Hepatocyte (in vitro differentiated cells): ENCODE measurements around the gene RAB3A. TPM values are rescaled to one million over a fixed set of nuclear protein-coding genes. Genes with fewer than 3 reads are reported as not detected.

ENCODE experiments used
- DNase-seq: peaks from one replicate; pipeline ENCODE4 v3.0.0-alpha.2; 2016; ENCODE audit warnings: low spot score
- H2AFZ ChIP-seq: fragments of 200-600 bp; sonication (generic); 2 replicates; pipeline ENCODE4 v1.6.0; 2016; ENCODE audit warnings: antibody characterized with exemption, mild to moderate bottlenecking
- H3K27ac ChIP-seq: fragments of 200-600 bp; sonication (generic); 2 replicates; pipeline ENCODE4 v1.5.1; 2016; ENCODE audit warnings: mild to moderate bottlenecking
- H3K27me3 ChIP-seq: fragments of 200-600 bp; sonication (generic); 2 replicates; pipeline ENCODE4 v1.6.1; 2016
- H3K36me3 ChIP-seq: fragments of 200-600 bp; sonication (generic); replicated peaks from 2 replicates; pipeline ENCODE4 v1.5.1; 2016; ENCODE audit warnings: low read depth; ENCODE audit not compliant: insufficient read depth
- H3K4me1 ChIP-seq: fragments of 200-600 bp; sonication (generic); 2 replicates; pipeline ENCODE4 v1.5.1; 2016; ENCODE audit warnings: mild to moderate bottlenecking, moderate library complexity; ENCODE audit not compliant: insufficient read depth
- H3K4me2 ChIP-seq: fragments of 200-600 bp; sonication (generic); 2 replicates; pipeline ENCODE4 v1.6.0; 2016
- H3K4me3 ChIP-seq: fragments of 200-600 bp; sonication (generic); 2 replicates; pipeline ENCODE4 v1.5.1; 2016; ENCODE audit warnings: mild to moderate bottlenecking
- H3K79me2 ChIP-seq: fragments of 200-600 bp; sonication (generic); 2 replicates; pipeline ENCODE4 v1.6.0; 2017; ENCODE audit warnings: mild to moderate bottlenecking
- H3K9me2 ChIP-seq: fragments of 200-600 bp; sonication (generic); replicated peaks from 2 replicates; pipeline ENCODE4 v1.6.0; 2017; ENCODE audit warnings: mild to moderate bottlenecking; ENCODE audit not compliant: insufficient read depth
- H3K9me3 ChIP-seq: fragments of 200-600 bp; sonication (generic); 2 replicates; pipeline ENCODE4 v1.5.1; 2016; ENCODE audit warnings: low read depth, mild to moderate bottlenecking
- H4K20me1 ChIP-seq: fragments of 200-600 bp; sonication (generic); 2 replicates; pipeline ENCODE4 v1.6.0; 2016; ENCODE audit warnings: mild to moderate bottlenecking; ENCODE audit not compliant: insufficient read depth, poor library complexity, severe bottlenecking
- EZH2 ChIP-seq: fragments of 200-600 bp; sonication (generic); IDR thresholded peaks from 2 replicates; pipeline ENCODE4 v1.6.1; 2016; ENCODE audit warnings: antibody characterized with exemption, mild to moderate bottlenecking, borderline replicate concordance
- EZH2phosphoT487 ChIP-seq: fragments of 200-600 bp; sonication (generic); IDR thresholded peaks from one replicate; pipeline ENCODE4 v1.6.1; 2018; ENCODE audit warnings: antibody characterized with exemption, mild to moderate bottlenecking, low read depth, moderate library complexity; ENCODE audit not compliant: unreplicated experiment, severe bottlenecking
- WGBS: methylation state at CpG from one replicate; pipeline ENCODE4 v1.1.6; 2016; ENCODE audit warnings: low lambda C conversion rate; ENCODE audit errors: missing lambda C conversion rate; 5-methylcytosine and 5-hydroxymethylcytosine counted together
- polyA plus RNA-seq: library from polyadenylated mRNA; unstranded; fragments of >200 nt; fragmentation: Nextera tagmentation; extraction: Ambion mirVana; gene quantifications from 2 replicates; pipeline ENCODE4 v1.2.1, GENCODE V29; 2016
- total RNA-seq: library from RNA; depleted of rRNA; stranded (reverse); fragments of >200 nt; gene quantifications from 2 replicates; pipeline ENCODE4 v1.2.3, GENCODE V29; 2014
- TF ChIP-seq, protein P1 (sequence below): fragments of 200-600 bp; sonication (generic); IDR thresholded peaks from 2 replicates; pipeline ENCODE4 v1.5.1; 2016; ENCODE audit warnings: antibody characterized with exemption, mild to moderate bottlenecking; ENCODE audit not compliant: poor library complexity

RAB3A gene
- total and polyA plus RNA-seq, 2 experiments from 2014 or later = 2.2 to 2.6 TPM

GRCh38 chr19:18161636-18162002 lies 42.2 kb downstream of the RAB3A start:
- Histone ChIP-seq H3K36me3 (no peaks in the 10 kb centered on the region), H3K27me3 (no peaks in the 10 kb centered on the region), H3K79me2 (peaks cover 16% of the 10 kb centered on the region), H3K27ac (no peak overlapping the region), H3K9me2 (no peaks in the 10 kb centered on the region), H3K4me1 (peaks cover 14% of the 10 kb centered on the region), H4K20me1 (peaks cover 8% of the 10 kb centered on the region), H3K4me3 (no peak overlapping the region), H3K4me2 (peak overlapping the region; percentile 61), H3K9me3 (no peaks in the 10 kb centered on the region), H2AFZ (no peak overlapping the region)
- no peak for DNase-seq
- TF ChIP-seq EZH2 = no peak
- TF ChIP-seq, protein P1, sequence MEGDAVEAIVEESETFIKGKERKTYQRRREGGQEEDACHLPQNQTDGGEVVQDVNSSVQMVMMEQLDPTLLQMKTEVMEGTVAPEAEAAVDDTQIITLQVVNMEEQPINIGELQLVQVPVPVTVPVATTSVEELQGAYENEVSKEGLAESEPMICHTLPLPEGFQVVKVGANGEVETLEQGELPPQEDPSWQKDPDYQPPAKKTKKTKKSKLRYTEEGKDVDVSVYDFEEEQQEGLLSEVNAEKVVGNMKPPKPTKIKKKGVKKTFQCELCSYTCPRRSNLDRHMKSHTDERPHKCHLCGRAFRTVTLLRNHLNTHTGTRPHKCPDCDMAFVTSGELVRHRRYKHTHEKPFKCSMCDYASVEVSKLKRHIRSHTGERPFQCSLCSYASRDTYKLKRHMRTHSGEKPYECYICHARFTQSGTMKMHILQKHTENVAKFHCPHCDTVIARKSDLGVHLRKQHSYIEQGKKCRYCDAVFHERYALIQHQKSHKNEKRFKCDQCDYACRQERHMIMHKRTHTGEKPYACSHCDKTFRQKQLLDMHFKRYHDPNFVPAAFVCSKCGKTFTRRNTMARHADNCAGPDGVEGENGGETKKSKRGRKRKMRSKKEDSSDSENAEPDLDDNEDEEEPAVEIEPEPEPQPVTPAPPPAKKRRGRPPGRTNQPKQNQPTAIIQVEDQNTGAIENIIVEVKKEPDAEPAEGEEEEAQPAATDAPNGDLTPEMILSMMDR = no peak
- TF ChIP-seq EZH2phosphoT487 = no peak
- WGBS = 94% methylated on average over 16 of the region's 19 CpGs

GRCh38 chr19:18160971-18161635 lies 42.7 kb downstream of the RAB3A start:
- 16% methylated on average over 28 of the region's 66 CpGs for WGBS

DNA sequence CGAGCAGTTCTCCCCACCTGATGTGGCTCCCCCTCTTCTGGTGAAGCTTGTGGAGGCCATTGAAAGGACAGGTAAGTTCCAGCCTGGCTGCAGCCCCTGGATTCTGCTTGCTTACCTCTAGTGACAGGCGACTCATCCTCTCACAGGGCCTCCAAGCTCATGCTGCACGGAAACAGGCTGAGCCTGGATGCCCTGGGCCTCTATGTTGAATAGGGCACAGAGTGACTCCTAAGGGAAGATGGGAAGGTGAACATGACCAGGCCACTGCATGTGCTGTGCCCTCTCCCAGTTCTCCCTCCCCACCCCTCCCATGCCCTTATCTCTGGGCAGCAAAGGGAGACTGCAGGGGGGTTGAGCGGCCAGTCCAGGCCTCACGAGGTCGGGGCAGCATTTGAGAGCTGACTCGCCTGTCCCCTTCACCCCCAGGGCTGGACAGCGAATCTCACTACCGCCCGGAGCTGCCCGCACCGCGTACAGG lies 43.3 kb downstream of the RAB3A start:
- Histone ChIP-seq H3K9me3 (no peaks in the 10 kb centered on the region), H3K4me3 (no peak overlapping the region), H2AFZ (no peak overlapping the region), H3K4me2 (peak overlapping the region; percentile 68), H3K4me1 (peaks cover 15% of the 10 kb centered on the region), H3K36me3 (no peaks in the 10 kb centered on the region), H3K79me2 (peaks cover 25% of the 10 kb centered on the region), H3K27ac (no peak overlapping the region), H3K27me3 (no peaks in the 10 kb centered on the region), H3K9me2 (no peaks in the 10 kb centered on the region), H4K20me1 (peaks cover 8% of the 10 kb centered on the region)
- TF ChIP-seq EZH2 (no peak), EZH2phosphoT487 (no peak)
- TF ChIP-seq, protein P1 = no peak
- DNase-seq = peak; percentile 7
- whole genome bisulfite sequencing = 91% methylated on average over 13 of the region's 13 CpGs

More at GRCh38 chr19:18160971-18161635, 42.7 kb downstream of the RAB3A start:
- Histone ChIP-seq H3K79me2 (peaks cover 19% of the 10 kb centered on the region), H4K20me1 (peaks cover 8% of the 10 kb centered on the region), H3K9me3 (no peaks in the 10 kb centered on the region), H3K27me3 (no peaks in the 10 kb centered on the region), H3K4me2 (peak overlapping the region; percentile 68), H3K36me3 (no peaks in the 10 kb centered on the region), H3K27ac (no peak overlapping the region), H3K9me2 (no peaks in the 10 kb centered on the region), H3K4me3 (no peak overlapping the region), H3K4me1 (peaks cover 15% of the 10 kb centered on the region), H2AFZ (no peak overlapping the region)
- TF ChIP-seq EZH2 (no peak), EZH2phosphoT487 (no peak)
- TF ChIP-seq, protein P1 = peak; percentile 49
- DNase-seq = peak; percentile 90
